HG02610 (cell line): ENCODE data around the gene FXYD6.

Source experiments
- ATAC-seq: cut with Tn5 transposase; IDR thresholded peaks from one replicate; pipeline ENCODE4 v1.9.1; 2021; ENCODE audit warnings: mild to moderate bottlenecking, moderate library complexity; ENCODE audit not compliant: unreplicated experiment

The FXYD6 gene

GRCh38 chr11:117887431-117888138, 11.1 kb upstream of the FXYD6 start:
- no peak for ATAC-seq

GRCh38 chr11:117885777-117886176, 9.3 kb upstream of the FXYD6 start:
- ATAC-seq, result no peak

DNA sequence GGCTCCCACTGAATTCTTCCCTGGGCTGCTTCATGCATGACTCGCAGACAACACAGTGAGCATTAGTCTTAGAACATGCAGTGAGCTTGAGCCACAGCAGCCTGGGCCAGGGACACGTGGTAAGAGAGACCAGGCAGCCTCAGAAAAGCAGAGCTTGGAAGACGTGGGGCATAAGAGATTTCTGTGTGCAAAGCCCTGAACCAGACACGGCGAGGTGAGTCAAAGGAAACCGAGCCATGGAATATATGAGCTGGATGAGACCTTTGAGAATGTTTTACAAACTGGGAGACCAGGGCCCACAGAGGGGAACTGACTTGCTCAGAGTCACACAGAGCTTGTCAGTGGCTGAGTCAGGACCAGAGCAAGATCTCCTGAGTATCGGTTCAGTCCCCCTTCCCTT, 8.5 kb upstream of the FXYD6 start:
- ATAC-seq, result no peak

DNA sequence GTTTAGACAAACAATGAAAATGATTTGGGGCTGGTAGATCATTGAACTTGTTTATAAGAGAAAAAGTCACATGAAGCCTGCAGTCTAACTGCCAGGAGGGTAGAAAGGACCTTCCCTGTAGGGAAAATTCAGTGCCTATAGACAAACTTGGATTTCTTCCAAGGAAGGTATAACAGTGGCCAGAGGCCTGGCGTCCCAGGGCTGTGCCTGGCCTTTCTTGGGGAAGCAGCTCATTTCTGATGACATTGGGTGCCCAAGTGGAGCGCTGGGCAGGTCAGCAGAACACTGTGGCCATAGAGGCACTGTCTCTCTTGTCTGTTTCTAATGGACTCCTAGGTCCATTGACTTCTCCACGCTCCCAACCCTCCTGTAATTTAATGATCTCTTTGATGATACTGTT, 6.6 kb upstream of the FXYD6 start:
- ATAC-seq, result no peak

GRCh38 chr11:117882311-117882905, 6.0 kb upstream of the FXYD6 start:
- no peak for ATAC-seq

GRCh38 chr11:117881217-117881616, 4.8 kb upstream of the FXYD6 start:
- no peak for ATAC-seq

DNA sequence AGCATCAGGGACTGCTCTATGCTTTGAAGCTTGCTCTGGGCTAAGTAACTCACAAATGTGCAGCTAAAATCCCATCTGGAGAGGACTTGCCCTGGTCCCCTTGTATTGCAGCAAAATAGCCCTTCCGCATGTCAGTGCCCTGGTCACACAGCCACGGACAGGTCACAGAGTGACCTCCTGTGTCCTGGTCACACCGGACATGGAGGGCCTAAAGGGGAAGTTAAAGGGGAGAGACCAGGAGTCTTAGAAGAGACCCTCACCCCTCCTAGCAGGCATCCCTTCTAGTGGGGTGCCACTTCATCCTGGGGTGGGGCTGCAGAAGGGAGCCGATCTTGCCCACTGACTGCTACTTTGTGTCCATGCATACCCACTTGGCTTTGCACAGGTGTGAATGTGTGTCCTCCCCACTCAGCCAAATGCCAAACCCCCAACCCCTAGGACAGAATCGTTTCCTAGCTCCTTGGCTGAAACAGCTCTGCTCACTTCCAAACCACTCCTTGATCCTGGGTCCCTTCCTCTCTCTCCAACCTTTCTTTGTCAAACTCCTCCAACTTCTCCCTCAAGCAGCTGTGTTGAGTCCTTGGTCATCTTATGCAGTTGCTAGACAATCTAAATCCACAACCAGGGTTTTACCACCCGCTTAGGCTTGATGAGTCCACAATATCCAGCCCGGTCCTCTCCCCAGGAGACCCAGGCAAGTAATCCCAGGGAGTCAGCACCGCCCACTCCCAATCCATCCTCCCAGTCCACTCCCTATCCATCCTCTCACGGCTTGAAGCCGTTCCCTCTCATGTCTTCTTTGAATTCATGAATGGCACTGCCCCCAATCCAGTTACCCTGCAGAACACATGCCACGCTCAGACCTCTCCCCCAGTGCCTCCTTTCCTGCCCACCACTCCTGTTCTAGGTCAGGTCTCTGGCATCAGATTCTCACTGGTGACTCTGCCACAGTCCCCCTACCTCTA, 3.3 kb upstream of the FXYD6 start:
- no peak for ATAC-seq

DNA sequence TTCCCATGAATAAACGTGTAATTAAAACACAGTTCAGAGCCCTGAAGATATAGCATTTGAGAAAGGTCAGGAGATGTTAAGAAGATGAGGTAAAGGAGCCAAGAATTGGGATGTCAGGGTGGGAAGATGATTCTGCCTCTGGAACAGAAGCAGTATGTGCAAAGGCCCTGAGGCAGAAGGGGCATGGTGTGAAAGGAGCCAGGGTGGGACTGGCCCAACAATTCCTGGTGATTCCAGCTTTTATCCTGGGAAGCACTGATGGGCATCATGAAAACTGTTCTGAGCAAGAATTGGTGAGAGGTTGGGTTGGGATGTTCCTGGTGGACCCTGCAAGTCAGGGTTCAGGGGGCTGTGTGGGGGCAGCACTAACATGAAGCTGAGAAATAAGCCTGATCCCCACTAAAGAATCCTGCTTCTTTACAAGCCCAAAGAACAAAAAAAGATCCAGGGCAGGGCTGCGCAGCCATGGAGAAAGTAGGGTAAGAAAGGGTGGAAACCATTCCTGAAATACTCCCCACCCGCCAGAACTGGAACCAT, 2.5 kb upstream of the FXYD6 start:
- ATAC-seq, result no peak

GRCh38 chr11:117878314-117878938, 2.0 kb upstream of the FXYD6 start:
- no peak for ATAC-seq

DNA sequence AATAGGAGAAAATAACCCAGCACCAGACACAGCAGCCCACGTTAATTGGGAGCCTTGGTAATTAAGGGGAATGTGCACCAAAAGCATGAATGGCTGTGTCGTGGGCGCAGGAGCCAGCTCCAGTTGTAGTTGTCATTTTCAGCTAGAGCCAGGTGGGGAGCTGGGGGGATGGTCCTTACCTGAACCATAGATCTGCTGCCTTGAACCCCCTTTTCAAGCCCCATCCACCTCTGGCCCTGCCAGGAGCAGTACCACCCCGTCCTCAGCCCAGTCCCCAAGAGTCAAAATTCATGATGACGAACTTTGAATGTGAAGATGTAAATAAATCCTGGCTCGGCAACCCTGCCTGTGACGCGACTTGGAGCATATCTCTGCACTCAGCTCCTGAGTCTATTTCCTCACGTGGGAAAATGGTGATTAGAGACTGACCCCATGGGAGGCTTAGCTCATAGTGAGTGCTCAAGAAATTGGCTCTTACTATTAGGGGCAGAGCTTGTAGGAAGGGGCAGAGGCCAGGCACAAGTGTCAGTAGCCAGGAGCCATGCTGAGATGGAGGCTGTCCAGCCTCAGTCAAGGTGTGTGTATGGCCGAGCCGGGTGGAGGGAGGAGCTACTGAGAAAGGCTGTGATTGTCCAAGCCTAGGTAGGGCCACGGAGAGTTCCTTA, 794 bp upstream of the FXYD6 start:
- ATAC-seq, result no peak

- no peak for ATAC-seq
Measured at GRCh38 chr11:117876059-117876340, 458 bp downstream of the FXYD6 start.

- no peak for ATAC-seq
Measured at GRCh38 chr11:117875382-117876058, 938 bp downstream of the FXYD6 start.

- no peak for ATAC-seq
Measured at GRCh38 chr11:117874910-117875381, 1.5 kb downstream of the FXYD6 start.

DNA sequence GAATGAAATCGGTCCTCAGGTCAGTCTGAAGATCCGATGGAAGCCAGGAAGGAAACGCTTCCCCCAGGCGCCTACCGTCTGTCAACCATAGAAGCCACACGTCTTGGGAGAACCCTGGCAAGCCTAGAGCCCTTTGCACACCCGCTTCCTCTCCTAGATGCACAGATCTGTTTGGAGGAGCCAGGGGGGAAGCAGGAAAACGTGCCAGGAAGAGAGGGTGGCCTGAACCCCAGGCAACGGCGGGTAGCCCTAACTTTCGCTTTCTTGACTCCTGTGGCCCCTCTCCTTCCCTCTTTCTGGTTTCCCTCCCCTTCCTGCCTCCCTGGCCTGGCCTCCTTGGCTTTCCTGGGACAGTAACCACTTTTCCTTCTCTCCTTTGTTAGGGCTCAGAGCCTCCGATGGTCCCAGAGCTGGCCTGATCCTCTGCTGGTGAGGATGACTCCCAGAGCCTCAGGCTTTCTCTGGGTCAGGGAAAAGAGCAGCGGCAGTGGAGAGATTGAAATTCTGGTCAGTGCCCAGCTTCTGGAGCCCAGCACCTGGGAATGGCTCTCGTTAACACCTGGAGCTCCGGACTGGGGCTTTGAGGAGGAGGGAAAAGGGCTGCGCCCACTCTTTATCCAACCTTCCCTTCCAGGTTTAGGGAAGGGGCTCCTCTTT, 2.1 kb downstream of the FXYD6 start:
- ATAC-seq, result no peak

GRCh38 chr11:117873828-117874125, 2.7 kb downstream of the FXYD6 start:
- ATAC-seq, result no peak

DNA sequence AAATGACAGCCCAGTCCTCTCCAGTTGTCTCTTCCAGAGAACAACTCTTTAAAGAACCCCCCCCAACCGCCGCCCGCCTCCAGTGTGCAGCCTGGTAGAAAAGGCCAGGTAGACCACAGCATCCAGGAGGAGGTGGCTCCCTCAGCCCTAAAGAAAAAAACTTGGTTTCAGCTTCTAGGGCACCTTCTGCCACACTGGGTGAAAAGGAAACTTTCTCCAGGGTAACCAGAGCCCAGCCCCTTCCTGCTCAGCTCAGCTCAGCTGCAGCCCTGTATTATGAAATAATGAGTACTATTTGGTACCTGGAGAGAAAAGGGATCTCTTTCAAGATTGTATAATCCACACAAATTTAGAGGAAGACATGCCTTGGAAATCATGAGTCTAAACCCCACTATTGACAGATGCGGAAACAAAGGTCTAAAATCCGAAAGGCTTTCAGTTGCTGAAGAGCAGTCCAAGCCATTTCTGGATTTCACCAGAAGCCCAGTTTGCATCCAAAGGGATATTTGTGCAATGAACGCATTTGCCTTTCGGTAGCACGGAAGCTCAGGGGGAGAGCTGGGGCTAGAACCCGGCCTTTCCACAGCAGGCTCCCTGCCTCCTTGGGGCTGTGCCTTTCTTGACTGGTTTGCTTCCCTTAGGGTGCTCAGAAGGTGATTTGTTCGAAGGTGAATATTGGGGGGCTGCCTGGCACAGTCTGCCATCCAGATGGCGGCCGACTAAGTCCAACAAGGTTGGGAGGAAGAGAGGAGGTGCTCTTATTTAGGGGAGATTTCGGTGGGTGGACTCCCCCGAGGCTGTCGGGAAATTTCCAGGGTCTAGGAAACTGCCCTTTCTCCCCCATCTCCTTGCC, 3.3 kb downstream of the FXYD6 start:
- ATAC-seq, result no peak

GRCh38 chr11:117872420-117872961, 4.0 kb downstream of the FXYD6 start:
- no peak for ATAC-seq

DNA sequence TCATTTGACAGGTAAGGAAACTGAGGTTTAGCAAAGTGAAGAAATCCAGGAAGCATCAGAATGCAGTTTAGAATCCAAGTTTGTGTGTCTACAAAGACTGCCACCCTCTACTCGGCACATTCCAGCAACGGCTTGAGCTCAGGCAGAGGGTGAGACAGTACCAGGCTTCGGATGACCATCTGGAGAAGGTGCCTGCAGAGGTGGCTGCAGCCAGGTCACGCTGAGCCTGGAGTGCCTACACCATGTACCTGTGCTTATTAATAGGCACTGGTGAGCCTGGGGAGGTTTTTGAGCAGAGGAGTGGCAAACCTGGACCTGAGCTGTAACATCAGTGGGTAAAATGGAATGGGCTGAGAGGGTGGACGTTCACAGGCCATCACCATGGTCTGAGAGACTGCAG, 4.7 kb downstream of the FXYD6 start:
- ATAC-seq, result no peak
